GM23338 (cell line): ENCODE data around the gene CYB5A. TPM values are rescaled to one million over a fixed set of nuclear protein-coding genes. Genes with fewer than 3 reads are reported as not detected.

Source experiments
- ATAC-seq: fragments of 200-7000 bp; cut with Tn5 transposase; 3 replicates; pipeline ENCODE4 v1.9.1; 2020
- DNase-seq: peaks from one replicate; pipeline ENCODE4 v3.0.0-alpha.2; 2015; ENCODE audit warnings: low spot score
- H2AFZ ChIP-seq: fragments of 200-600 bp; sonication (generic); 2 replicates; pipeline ENCODE4 v1.8.0; 2016; ENCODE audit warnings: antibody characterized with exemption, mild to moderate bottlenecking, moderate library complexity
- H3F3A ChIP-seq: fragments of 200-600 bp; sonication (generic); replicated peaks from 2 replicates; pipeline ENCODE4 v1.8.0; 2017; ENCODE audit warnings: antibody characterized with exemption, mixed run types, low read depth
- H3K27ac ChIP-seq: fragments of 200-600 bp; sonication (generic); 2 replicates; pipeline ENCODE4 v1.6.1; 2016; ENCODE audit warnings: low read depth
- H3K27me3 ChIP-seq: fragments of 200-600 bp; sonication (generic); 2 replicates; pipeline ENCODE4 v1.8.0; 2016; ENCODE audit warnings: mild to moderate bottlenecking, mixed run types, moderate library complexity; ENCODE audit not compliant: insufficient read depth
- H3K36me3 ChIP-seq: fragments of 200-600 bp; sonication (generic); 2 replicates; pipeline ENCODE4 v1.8.0; 2016; ENCODE audit warnings: mild to moderate bottlenecking; ENCODE audit not compliant: insufficient read depth
- H3K4me1 ChIP-seq: fragments of 200-600 bp; sonication (generic); 2 replicates; pipeline ENCODE4 v1.8.0; 2016; ENCODE audit warnings: mild to moderate bottlenecking, moderate library complexity; ENCODE audit not compliant: insufficient read depth
- H3K4me2 ChIP-seq: fragments of 200-600 bp; sonication (generic); 2 replicates; pipeline ENCODE4 v1.7.1; 2017; ENCODE audit warnings: mixed run types
- H3K4me3 ChIP-seq: fragments of 200-600 bp; sonication (generic); 2 replicates; pipeline ENCODE4 v1.6.1; 2016; ENCODE audit warnings: mixed run types
- H3K79me2 ChIP-seq: fragments of 200-600 bp; sonication (generic); replicated peaks from 2 replicates; pipeline ENCODE4 v1.8.0; 2017; ENCODE audit warnings: mild to moderate bottlenecking; ENCODE audit not compliant: insufficient read depth
- H3K9me2 ChIP-seq: fragments of 200-600 bp; sonication (generic); 2 replicates; pipeline ENCODE4 v1.8.0; 2017; ENCODE audit not compliant: insufficient read depth
- H4K20me1 ChIP-seq: fragments of 200-600 bp; sonication (generic); replicated peaks from 2 replicates; pipeline ENCODE4 v1.8.0; 2017; ENCODE audit warnings: mild to moderate bottlenecking; ENCODE audit not compliant: insufficient read depth
- H3K27ac Mint-ChIP-seq: 2 replicates; pipeline ENCODE4 v1.8.0; 2020; ENCODE audit warnings: inconsistent platforms, mild to moderate bottlenecking, moderate library complexity, mixed read lengths
- H3K27me3 Mint-ChIP-seq: 3 replicates; pipeline ENCODE4 v1.8.0; 2022; ENCODE audit warnings: low read depth, mild to moderate bottlenecking, moderate library complexity, mixed read lengths, inconsistent platforms; ENCODE audit not compliant: insufficient read depth, poor library complexity
- H3K36me3 Mint-ChIP-seq: 3 replicates; pipeline ENCODE4 v1.8.0; 2021; ENCODE audit warnings: low read depth, mild to moderate bottlenecking, inconsistent platforms, moderate library complexity, mixed read lengths
- H3K4me1 Mint-ChIP-seq: 3 replicates; pipeline ENCODE4 v1.8.0; 2020; ENCODE audit warnings: mild to moderate bottlenecking, inconsistent platforms, mixed read lengths
- H3K4me3 Mint-ChIP-seq: 3 replicates; pipeline ENCODE4 v1.8.0; 2021; ENCODE audit warnings: moderate library complexity, mild to moderate bottlenecking, inconsistent platforms, mixed read lengths
- H3K9me3 Mint-ChIP-seq: 3 replicates; pipeline ENCODE4 v1.8.0; 2020; ENCODE audit warnings: moderate library complexity, mild to moderate bottlenecking, inconsistent platforms, mixed read lengths
- CREB1 ChIP-seq: fragments of 250-450 bp; sonication (Bioruptor Pico); IDR thresholded peaks from 2 replicates; pipeline ENCODE4 v1.5.0; 2020; ENCODE audit warnings: low read depth, mild to moderate bottlenecking, moderate library complexity
- NANOG ChIP-seq: IDR thresholded peaks from 2 replicates; pipeline ENCODE4 v1.6.1; 2016; ENCODE audit warnings: antibody characterized with exemption, borderline replicate concordance
- POLR2AphosphoS5 ChIP-seq: IDR thresholded peaks from 2 replicates; pipeline ENCODE4 v1.6.1; 2016; ENCODE audit warnings: antibody characterized with exemption, low read depth
- ZNF331 ChIP-seq: fragments of 250-450 bp; sonication (Bioruptor Pico); IDR thresholded peaks from 2 replicates; pipeline ENCODE4 v1.5.0; 2020; ENCODE audit warnings: low read depth, mild to moderate bottlenecking, moderate library complexity
- polyA plus RNA-seq: library from polyadenylated mRNA; unstranded; fragments of >200 nt; fragmentation: Nextera tagmentation; extraction: Ambion mirVana; gene quantifications from 2 replicates; pipeline ENCODE4 v1.2.1, GENCODE V29; 2016
- total RNA-seq: library from RNA; depleted of rRNA; stranded (reverse); fragments of >200 nt; shearing (Covaris generic); gene quantifications from 2 replicates; pipeline ENCODE4 v1.2.3, GENCODE V29; 2014
- TF ChIP-seq, protein P1 (sequence below), 2 experiments: fragments of 200-600 bp in 1 of 2; sonication (generic) in 1 of 2; conservative IDR thresholded peaks; 2 replicates each; pipeline versions ENCODE4 v1.5.1 to v1.6.1; 2016 to 2017; ENCODE audit warnings: antibody characterized with exemption in 2 of 2, low read depth in 2 of 2, mild to moderate bottlenecking in 2 of 2, moderate library complexity in 1 of 2
- TF ChIP-seq, protein P2 (sequence below): IDR thresholded peaks from one replicate; pipeline ENCODE4 v1.6.1; 2018; ENCODE audit warnings: antibody characterized with exemption; ENCODE audit not compliant: unreplicated experiment
- TF ChIP-seq, protein P3 (sequence below): IDR thresholded peaks from 2 replicates; pipeline ENCODE4 v1.6.1; 2016; ENCODE audit warnings: antibody characterized with exemption
- TF ChIP-seq, protein P4 (sequence below): fragments of 250-450 bp; sonication (Bioruptor Pico); IDR thresholded peaks from 2 replicates; pipeline ENCODE4 v1.5.0; 2020; ENCODE audit warnings: mild to moderate bottlenecking, moderate library complexity

CYB5A gene
- total and polyA plus RNA-seq, 2 experiments from 2014 or later = 136 to 283 TPM

DNA sequence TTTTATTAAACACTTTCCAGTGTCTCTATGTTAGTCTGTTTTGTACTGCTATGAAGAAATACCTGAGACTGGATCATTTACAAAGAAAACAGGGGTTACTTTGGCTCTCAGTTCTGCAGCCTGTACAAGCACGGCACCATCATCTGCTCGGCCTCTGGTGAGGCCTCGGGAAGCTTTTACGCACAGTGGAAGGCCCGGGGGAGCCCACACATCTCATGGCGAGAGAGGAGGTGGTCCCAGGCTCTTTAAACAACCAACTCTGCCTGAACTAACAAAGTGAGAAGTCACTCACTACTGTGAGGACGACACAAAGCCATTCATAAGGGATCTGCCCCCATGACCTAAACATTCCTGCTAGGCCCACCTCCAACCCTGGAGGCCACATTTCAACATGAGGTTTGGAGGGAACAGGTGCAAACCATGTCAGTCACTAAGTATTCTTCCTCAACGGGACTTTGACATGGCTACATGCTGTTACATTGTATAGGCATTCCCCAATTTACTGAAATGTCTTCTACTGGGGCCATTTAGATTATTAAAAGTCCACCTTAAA, 26.1 kb downstream of the CYB5A start (continued):
- no peak for TF ChIP-seq CREB1 (CRISPR knock-in tag)
- no peak for TF ChIP-seq NANOG
- TF ChIP-seq, protein P1, sequence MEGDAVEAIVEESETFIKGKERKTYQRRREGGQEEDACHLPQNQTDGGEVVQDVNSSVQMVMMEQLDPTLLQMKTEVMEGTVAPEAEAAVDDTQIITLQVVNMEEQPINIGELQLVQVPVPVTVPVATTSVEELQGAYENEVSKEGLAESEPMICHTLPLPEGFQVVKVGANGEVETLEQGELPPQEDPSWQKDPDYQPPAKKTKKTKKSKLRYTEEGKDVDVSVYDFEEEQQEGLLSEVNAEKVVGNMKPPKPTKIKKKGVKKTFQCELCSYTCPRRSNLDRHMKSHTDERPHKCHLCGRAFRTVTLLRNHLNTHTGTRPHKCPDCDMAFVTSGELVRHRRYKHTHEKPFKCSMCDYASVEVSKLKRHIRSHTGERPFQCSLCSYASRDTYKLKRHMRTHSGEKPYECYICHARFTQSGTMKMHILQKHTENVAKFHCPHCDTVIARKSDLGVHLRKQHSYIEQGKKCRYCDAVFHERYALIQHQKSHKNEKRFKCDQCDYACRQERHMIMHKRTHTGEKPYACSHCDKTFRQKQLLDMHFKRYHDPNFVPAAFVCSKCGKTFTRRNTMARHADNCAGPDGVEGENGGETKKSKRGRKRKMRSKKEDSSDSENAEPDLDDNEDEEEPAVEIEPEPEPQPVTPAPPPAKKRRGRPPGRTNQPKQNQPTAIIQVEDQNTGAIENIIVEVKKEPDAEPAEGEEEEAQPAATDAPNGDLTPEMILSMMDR (conservative IDR thresholded peaks at IDR 0.05; ENCODE audit: low read depth in 2 of 2) = no peak

DNA sequence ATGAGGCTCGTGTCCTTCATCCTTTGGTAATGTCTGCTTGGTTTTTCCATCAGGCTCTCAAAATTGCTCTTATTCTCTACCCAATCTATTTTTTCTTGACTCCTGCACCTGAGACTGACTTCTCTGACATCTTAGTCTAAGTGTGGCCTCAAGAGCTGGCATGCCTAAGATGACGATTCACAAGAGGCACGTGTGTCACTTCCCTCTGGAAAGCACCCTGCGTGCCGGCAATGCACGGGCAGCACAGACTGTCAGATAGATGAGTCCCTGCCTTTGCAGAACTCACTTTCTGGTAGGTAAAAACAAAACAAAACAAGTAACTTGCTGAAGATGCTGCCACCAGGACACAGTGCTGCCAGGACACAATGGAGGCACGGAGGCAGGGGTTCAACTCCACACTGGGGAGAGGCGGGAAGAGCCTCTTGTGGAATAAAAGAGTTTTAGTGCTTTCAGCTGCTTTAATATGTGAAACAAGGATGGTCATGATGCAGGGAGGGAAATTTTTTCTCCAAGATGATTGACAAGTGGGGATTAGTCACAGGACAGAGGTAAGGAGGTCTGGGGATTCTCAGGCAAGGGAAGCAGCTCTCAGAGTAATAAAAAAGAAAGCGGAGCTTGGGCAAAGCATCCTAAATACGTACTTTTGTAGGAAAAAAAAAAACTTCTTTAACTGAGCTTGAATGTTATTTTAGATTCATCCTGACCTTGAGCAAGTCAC, 27.3 kb downstream of the CYB5A start:
- H3K9me2 ChIP-seq = no peaks in the 10 kb centered on the region
- H3F3A ChIP-seq = no peaks in the 10 kb centered on the region
- Mint-ChIP-seq H3K27ac (no peak overlapping the region), H3K4me1 (peaks cover 21% of the 10 kb centered on the region), H3K36me3 (peaks cover 67% of the 10 kb centered on the region), H3K4me3 (no peak overlapping the region), H3K9me3 (no peaks in the 10 kb centered on the region), H3K27me3 (no peaks in the 10 kb centered on the region)
- H3K27me3 ChIP-seq = no peaks in the 10 kb centered on the region
- H2AFZ ChIP-seq = no peak overlapping the region
- H3K79me2 ChIP-seq = peaks cover 36% of the 10 kb centered on the region
- no peak overlapping the region for H3K27ac ChIP-seq
- no peak overlapping the region for H3K4me2 ChIP-seq
- no peaks in the 10 kb centered on the region; the same call in 1 of the 2 replicates for H4K20me1 ChIP-seq
- H3K4me3 ChIP-seq = no peak overlapping the region
- H3K4me1 ChIP-seq = no peaks in the 10 kb centered on the region; the same call in 1 of the 2 replicates
- DNase-seq (no peak), ATAC-seq (no peak)
- no peaks in the 10 kb centered on the region; the same call in 1 of the 2 replicates for H3K36me3 ChIP-seq
- TF ChIP-seq, protein P2, sequence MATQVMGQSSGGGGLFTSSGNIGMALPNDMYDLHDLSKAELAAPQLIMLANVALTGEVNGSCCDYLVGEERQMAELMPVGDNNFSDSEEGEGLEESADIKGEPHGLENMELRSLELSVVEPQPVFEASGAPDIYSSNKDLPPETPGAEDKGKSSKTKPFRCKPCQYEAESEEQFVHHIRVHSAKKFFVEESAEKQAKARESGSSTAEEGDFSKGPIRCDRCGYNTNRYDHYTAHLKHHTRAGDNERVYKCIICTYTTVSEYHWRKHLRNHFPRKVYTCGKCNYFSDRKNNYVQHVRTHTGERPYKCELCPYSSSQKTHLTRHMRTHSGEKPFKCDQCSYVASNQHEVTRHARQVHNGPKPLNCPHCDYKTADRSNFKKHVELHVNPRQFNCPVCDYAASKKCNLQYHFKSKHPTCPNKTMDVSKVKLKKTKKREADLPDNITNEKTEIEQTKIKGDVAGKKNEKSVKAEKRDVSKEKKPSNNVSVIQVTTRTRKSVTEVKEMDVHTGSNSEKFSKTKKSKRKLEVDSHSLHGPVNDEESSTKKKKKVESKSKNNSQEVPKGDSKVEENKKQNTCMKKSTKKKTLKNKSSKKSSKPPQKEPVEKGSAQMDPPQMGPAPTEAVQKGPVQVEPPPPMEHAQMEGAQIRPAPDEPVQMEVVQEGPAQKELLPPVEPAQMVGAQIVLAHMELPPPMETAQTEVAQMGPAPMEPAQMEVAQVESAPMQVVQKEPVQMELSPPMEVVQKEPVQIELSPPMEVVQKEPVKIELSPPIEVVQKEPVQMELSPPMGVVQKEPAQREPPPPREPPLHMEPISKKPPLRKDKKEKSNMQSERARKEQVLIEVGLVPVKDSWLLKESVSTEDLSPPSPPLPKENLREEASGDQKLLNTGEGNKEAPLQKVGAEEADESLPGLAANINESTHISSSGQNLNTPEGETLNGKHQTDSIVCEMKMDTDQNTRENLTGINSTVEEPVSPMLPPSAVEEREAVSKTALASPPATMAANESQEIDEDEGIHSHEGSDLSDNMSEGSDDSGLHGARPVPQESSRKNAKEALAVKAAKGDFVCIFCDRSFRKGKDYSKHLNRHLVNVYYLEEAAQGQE = no peak
- TF ChIP-seq CREB1 (CRISPR knock-in tag) (no peak), POLR2AphosphoS5 (no peak), ZNF331 (CRISPR knock-in tag) (no peak)
- TF ChIP-seq, protein P3, sequence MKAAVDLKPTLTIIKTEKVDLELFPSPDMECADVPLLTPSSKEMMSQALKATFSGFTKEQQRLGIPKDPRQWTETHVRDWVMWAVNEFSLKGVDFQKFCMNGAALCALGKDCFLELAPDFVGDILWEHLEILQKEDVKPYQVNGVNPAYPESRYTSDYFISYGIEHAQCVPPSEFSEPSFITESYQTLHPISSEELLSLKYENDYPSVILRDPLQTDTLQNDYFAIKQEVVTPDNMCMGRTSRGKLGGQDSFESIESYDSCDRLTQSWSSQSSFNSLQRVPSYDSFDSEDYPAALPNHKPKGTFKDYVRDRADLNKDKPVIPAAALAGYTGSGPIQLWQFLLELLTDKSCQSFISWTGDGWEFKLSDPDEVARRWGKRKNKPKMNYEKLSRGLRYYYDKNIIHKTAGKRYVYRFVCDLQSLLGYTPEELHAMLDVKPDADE = no peak
- TF ChIP-seq, protein P4, sequence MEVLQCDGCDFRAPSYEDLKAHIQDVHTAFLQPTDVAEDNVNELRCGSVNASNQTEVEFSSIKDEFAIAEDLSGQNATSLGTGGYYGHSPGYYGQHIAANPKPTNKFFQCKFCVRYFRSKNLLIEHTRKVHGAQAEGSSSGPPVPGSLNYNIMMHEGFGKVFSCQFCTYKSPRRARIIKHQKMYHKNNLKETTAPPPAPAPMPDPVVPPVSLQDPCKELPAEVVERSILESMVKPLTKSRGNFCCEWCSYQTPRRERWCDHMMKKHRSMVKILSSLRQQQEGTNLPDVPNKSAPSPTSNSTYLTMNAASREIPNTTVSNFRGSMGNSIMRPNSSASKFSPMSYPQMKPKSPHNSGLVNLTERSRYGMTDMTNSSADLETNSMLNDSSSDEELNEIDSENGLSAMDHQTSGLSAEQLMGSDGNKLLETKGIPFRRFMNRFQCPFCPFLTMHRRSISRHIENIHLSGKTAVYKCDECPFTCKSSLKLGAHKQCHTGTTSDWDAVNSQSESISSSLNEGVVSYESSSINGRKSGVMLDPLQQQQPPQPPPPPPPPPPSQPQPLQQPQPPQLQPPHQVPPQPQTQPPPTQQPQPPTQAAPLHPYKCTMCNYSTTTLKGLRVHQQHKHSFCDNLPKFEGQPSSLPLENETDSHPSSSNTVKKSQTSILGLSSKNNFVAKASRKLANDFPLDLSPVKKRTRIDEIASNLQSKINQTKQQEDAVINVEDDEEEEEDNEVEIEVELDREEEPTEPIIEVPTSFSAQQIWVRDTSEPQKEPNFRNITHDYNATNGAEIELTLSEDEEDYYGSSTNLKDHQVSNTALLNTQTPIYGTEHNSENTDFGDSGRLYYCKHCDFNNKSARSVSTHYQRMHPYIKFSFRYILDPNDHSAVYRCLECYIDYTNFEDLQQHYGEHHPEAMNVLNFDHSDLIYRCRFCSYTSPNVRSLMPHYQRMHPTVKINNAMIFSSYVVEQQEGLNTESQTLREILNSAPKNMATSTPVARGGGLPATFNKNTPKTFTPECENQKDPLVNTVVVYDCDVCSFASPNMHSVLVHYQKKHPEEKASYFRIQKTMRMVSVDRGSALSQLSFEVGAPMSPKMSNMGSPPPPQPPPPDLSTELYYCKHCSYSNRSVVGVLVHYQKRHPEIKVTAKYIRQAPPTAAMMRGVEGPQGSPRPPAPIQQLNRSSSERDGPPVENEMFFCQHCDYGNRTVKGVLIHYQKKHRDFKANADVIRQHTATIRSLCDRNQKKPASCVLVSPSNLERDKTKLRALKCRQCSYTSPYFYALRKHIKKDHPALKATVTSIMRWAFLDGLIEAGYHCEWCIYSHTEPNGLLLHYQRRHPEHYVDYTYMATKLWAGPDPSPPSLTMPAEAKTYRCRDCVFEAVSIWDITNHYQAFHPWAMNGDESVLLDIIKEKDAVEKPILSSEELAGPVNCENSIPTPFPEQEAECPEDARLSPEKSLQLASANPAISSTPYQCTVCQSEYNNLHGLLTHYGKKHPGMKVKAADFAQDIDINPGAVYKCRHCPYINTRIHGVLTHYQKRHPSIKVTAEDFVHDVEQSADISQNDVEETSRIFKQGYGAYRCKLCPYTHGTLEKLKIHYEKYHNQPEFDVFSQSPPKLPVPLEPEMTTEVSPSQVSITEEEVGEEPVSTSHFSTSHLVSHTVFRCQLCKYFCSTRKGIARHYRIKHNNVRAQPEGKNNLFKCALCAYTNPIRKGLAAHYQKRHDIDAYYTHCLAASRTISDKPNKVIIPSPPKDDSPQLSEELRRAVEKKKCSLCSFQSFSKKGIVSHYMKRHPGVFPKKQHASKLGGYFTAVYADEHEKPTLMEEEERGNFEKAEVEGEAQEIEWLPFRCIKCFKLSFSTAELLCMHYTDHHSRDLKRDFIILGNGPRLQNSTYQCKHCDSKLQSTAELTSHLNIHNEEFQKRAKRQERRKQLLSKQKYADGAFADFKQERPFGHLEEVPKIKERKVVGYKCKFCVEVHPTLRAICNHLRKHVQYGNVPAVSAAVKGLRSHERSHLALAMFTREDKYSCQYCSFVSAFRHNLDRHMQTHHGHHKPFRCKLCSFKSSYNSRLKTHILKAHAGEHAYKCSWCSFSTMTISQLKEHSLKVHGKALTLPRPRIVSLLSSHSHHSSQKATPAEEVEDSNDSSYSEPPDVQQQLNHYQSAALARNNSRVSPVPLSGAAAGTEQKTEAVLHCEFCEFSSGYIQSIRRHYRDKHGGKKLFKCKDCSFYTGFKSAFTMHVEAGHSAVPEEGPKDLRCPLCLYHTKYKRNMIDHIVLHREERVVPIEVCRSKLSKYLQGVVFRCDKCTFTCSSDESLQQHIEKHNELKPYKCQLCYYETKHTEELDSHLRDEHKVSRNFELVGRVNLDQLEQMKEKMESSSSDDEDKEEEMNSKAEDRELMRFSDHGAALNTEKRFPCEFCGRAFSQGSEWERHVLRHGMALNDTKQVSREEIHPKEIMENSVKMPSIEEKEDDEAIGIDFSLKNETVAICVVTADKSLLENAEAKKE (CRISPR knock-in tag) = no peak
